Mononuclear cell (primary cell): ENCODE results near the gene CHMP5. TPM values are rescaled to one million over a fixed set of nuclear protein-coding genes. Genes with fewer than 3 reads are reported as not detected.

Source experiments
- H3K27me3 ChIP-seq: 2 replicates; pipeline ENCODE4 v1.6.0; 2011; ENCODE audit warnings: low read length, control low read depth; ENCODE audit not compliant: insufficient read depth
- H3K4me1 ChIP-seq: 2 replicates; pipeline ENCODE4 v1.5.1; 2011; ENCODE audit warnings: mild to moderate bottlenecking, low read length, control low read depth; ENCODE audit not compliant: insufficient read depth
- H3K4me3 ChIP-seq: 2 replicates; pipeline ENCODE4 v1.5.1; 2011; ENCODE audit warnings: mild to moderate bottlenecking, low read length, moderate library complexity
- H3K9me3 ChIP-seq: 2 replicates; pipeline ENCODE4 v1.5.1; 2011; ENCODE audit warnings: low read depth, mild to moderate bottlenecking, control low read depth, low read length
- total RNA-seq: library from RNA; depleted of rRNA; stranded (reverse); fragments of >200 nt; gene quantifications from one replicate; pipeline ENCODE4 v1.2.3, GENCODE V29; 2012

The CHMP5 gene
- total RNA-seq, 1 donor = 21.6 TPM

GRCh38 chr9:33255014-33255413, 9.8 kb upstream of the CHMP5 start:
- no peak overlapping the region for H3K4me3 ChIP-seq
- H3K27me3 ChIP-seq = no peaks in the 10 kb centered on the region
- H3K9me3 ChIP-seq = no peaks in the 10 kb centered on the region
- no peaks in the 10 kb centered on the region for H3K4me1 ChIP-seq

GRCh38 chr9:33255471-33255870, 9.4 kb upstream of the CHMP5 start:
- Histone ChIP-seq H3K4me3 (no peak overlapping the region), H3K9me3 (no peaks in the 10 kb centered on the region), H3K4me1 (no peaks in the 10 kb centered on the region), H3K27me3 (no peaks in the 10 kb centered on the region)

- H3K9me3 ChIP-seq = no peaks in the 10 kb centered on the region
- no peaks in the 10 kb centered on the region for H3K27me3 ChIP-seq
- H3K4me3 ChIP-seq = no peak overlapping the region
- no peaks in the 10 kb centered on the region for H3K4me1 ChIP-seq
These were observed 8.6 kb upstream of the CHMP5 start for GRCh38 chr9:33256236-33256635.

- H3K4me3 ChIP-seq = no peak overlapping the region
- no peaks in the 10 kb centered on the region for H3K4me1 ChIP-seq
- no peaks in the 10 kb centered on the region for H3K9me3 ChIP-seq
- no peaks in the 10 kb centered on the region for H3K27me3 ChIP-seq
These were observed 7.6 kb upstream of the CHMP5 start for GRCh38 chr9:33257276-33257675.

GRCh38 chr9:33260372-33260771, 4.5 kb upstream of the CHMP5 start:
- Histone ChIP-seq H3K4me1 (peaks cover 20% of the 10 kb centered on the region), H3K9me3 (no peaks in the 10 kb centered on the region), H3K27me3 (no peaks in the 10 kb centered on the region), H3K4me3 (no peak overlapping the region)

GRCh38 chr9:33263131-33264002, 1.5 kb upstream of the CHMP5 start:
- no peaks in the 10 kb centered on the region for H3K9me3 ChIP-seq
- no peaks in the 10 kb centered on the region for H3K27me3 ChIP-seq
- H3K4me3 ChIP-seq = peak overlapping the region; percentile 94
- H3K4me1 ChIP-seq = peaks cover 40% of the 10 kb centered on the region

GRCh38 chr9:33264003-33264472, 811 bp upstream of the CHMP5 start:
- H3K9me3 ChIP-seq = no peaks in the 10 kb centered on the region
- no peaks in the 10 kb centered on the region for H3K27me3 ChIP-seq
- peak overlapping the region; percentile 94 for H3K4me3 ChIP-seq
- peaks cover 40% of the 10 kb centered on the region for H3K4me1 ChIP-seq

- Histone ChIP-seq H3K9me3 (no peaks in the 10 kb centered on the region), H3K27me3 (no peaks in the 10 kb centered on the region), H3K4me3 (peak overlapping the region; percentile 94), H3K4me1 (peaks cover 40% of the 10 kb centered on the region)
These were observed 489 bp downstream of the CHMP5 start for GRCh38 chr9:33265211-33265865.

GRCh38 chr9:33267151-33267767, 2.4 kb downstream of the CHMP5 start:
- Histone ChIP-seq H3K9me3 (no peaks in the 10 kb centered on the region), H3K27me3 (no peaks in the 10 kb centered on the region), H3K4me1 (peaks cover 40% of the 10 kb centered on the region), H3K4me3 (no peak overlapping the region)

GRCh38 chr9:33270146-33270545, 5.3 kb downstream of the CHMP5 start:
- Histone ChIP-seq H3K4me1 (peaks cover 22% of the 10 kb centered on the region), H3K9me3 (no peaks in the 10 kb centered on the region), H3K4me3 (no peak overlapping the region), H3K27me3 (no peaks in the 10 kb centered on the region)

GRCh38 chr9:33272061-33272460, 7.2 kb downstream of the CHMP5 start:
- Histone ChIP-seq H3K9me3 (no peaks in the 10 kb centered on the region), H3K4me3 (no peak overlapping the region), H3K4me1 (peaks cover 6% of the 10 kb centered on the region), H3K27me3 (no peaks in the 10 kb centered on the region)

GRCh38 chr9:33273266-33273971, 8.6 kb downstream of the CHMP5 start:
- no peaks in the 10 kb centered on the region for H3K27me3 ChIP-seq
- H3K4me1 ChIP-seq = no peaks in the 10 kb centered on the region
- no peak overlapping the region for H3K4me3 ChIP-seq
- no peaks in the 10 kb centered on the region for H3K9me3 ChIP-seq

GRCh38 chr9:33273972-33274328, 9.1 kb downstream of the CHMP5 start:
- Histone ChIP-seq H3K27me3 (no peaks in the 10 kb centered on the region), H3K9me3 (no peaks in the 10 kb centered on the region), H3K4me3 (no peak overlapping the region), H3K4me1 (no peaks in the 10 kb centered on the region)

GRCh38 chr9:33277484-33277883, 12.6 kb downstream of the CHMP5 start:
- no peak overlapping the region for H3K4me3 ChIP-seq
- H3K9me3 ChIP-seq = no peaks in the 10 kb centered on the region
- no peaks in the 10 kb centered on the region for H3K27me3 ChIP-seq
- H3K4me1 ChIP-seq = no peaks in the 10 kb centered on the region

- H3K9me3 ChIP-seq = no peaks in the 10 kb centered on the region
- no peak overlapping the region for H3K4me3 ChIP-seq
- H3K4me1 ChIP-seq = peaks cover 12% of the 10 kb centered on the region
- no peaks in the 10 kb centered on the region for H3K27me3 ChIP-seq
These were observed 20.7 kb downstream of the CHMP5 start for GRCh38 chr9:33285502-33285901.
